HFFc6 (cell line): ENCODE data around the gene KIF18B. TPM values are rescaled to one million over a fixed set of nuclear protein-coding genes. Genes with fewer than 3 reads are reported as not detected.

Experiments
- DNase-seq: peaks from one replicate; pipeline ENCODE4 v3.0.0-alpha.2; 2018
- H3K27ac Mint-ChIP-seq: 2 replicates; pipeline ENCODE4 v1.8.0; 2020; ENCODE audit warnings: mild to moderate bottlenecking, mixed read lengths
- H3K27me3 Mint-ChIP-seq: 2 replicates; pipeline ENCODE4 v1.8.0; 2021; ENCODE audit warnings: mild to moderate bottlenecking, moderate library complexity, mixed read lengths; ENCODE audit not compliant: insufficient read depth
- H3K36me3 Mint-ChIP-seq: 2 replicates; pipeline ENCODE4 v1.8.0; 2021; ENCODE audit warnings: low read depth, mixed read lengths
- H3K4me1 Mint-ChIP-seq: 2 replicates; pipeline ENCODE4 v1.8.0; 2020; ENCODE audit warnings: low read depth, mixed read lengths
- H3K4me3 Mint-ChIP-seq: 2 replicates; pipeline ENCODE4 v1.8.0; 2020; ENCODE audit warnings: mild to moderate bottlenecking, moderate library complexity, mixed read lengths
- H3K9me3 Mint-ChIP-seq: 2 replicates; pipeline ENCODE4 v1.8.0; 2020; ENCODE audit warnings: mild to moderate bottlenecking, mixed read lengths
- long read RNA-seq: library from polyadenylated mRNA; unstranded; transcript quantifications from one replicate; pipeline ENCODE4 v2.0.0, GENCODE V29; 2019
- total RNA-seq, 6 experiments: library from RNA; stranded (reverse); fragmentation: NEBNext Ultra II Directional; extraction: Animal tissue kit (Norgen Biotek cat#: 25700); gene quantifications; 2 replicates in 1 of 6; 3 replicates in 5 of 6; pipeline ENCODE4 v1.2.3, GENCODE V29; 2021
- TF ChIP-seq, protein P1 (sequence below): fragments of 200-600 bp; sonication (generic); IDR thresholded peaks from 2 replicates; pipeline ENCODE4 v1.5.0; 2021; ENCODE audit warnings: antibody characterized with exemption, mild to moderate bottlenecking

KIF18B gene
- total RNA-seq = 10 to 100 TPM; 11.4 to 25.6 (median 24.1) TPM
- long read RNA-seq, partial matches to known transcripts = 1 of 3 reads
- long read RNA-seq, other reads (novel, unspliced or antisense) = 2 of 3 reads

DNA sequence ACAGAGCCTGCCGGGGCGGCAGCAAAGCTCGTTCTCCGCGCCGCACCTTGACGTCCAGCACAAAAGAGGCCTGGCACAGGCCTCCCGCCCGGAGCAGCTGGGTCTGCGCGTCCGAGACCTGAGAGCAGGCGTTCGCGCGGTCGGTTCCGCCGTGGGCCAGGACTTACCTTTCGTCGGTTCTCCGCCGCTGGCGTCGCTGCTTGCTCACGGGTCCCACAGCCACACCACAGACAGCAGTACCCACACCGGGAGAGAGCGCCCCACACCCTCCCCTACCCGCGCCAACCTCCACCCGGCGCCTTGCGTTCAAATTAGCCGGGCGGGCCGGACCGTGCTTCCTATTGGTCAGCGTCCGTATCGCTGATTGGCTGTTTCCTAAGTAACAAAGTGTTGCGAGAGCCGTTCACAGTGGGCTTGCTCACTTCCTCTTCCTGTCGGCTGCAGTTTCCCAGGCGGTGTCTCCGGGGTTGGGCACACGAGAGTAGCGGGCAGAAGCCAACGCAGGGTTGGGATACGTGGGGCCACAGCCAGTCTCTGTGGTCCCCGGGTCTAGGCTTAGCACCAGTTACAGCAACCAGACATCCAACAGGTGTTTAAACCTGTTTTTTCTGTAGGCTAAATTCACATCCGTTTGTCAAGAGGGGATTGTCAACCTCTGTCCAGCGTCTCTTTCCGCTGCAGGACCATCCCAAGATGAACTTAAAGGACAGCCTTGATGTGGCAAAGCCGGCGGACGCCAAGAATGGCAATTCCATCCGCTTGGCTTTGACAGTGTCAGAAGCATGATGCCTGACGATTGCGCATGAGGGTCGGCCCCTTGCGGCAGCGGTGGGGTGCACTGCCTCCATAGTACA is at the start of gene KIF18B:
Gene KIF18B, minus strand, starts transcription at position 313 of the 854 bp plus-strand sequence. CDS start 11,429 bp downstream, outside the sequence.
- Mint-ChIP-seq H3K27ac (peak within 1 kb of the TSS; percentile 94), H3K36me3 (peaks cover 16% of the 10 kb centered on the region; the same call in 1 of the 2 replicates), H3K27me3 (peaks cover 10% of the 10 kb centered on the region), H3K9me3 (no peaks in the 10 kb centered on the region), H3K4me1 (peaks cover 37% of the 10 kb centered on the region), H3K4me3 (peak within 1 kb of the TSS; percentile 94)
- TF ChIP-seq, protein P1, sequence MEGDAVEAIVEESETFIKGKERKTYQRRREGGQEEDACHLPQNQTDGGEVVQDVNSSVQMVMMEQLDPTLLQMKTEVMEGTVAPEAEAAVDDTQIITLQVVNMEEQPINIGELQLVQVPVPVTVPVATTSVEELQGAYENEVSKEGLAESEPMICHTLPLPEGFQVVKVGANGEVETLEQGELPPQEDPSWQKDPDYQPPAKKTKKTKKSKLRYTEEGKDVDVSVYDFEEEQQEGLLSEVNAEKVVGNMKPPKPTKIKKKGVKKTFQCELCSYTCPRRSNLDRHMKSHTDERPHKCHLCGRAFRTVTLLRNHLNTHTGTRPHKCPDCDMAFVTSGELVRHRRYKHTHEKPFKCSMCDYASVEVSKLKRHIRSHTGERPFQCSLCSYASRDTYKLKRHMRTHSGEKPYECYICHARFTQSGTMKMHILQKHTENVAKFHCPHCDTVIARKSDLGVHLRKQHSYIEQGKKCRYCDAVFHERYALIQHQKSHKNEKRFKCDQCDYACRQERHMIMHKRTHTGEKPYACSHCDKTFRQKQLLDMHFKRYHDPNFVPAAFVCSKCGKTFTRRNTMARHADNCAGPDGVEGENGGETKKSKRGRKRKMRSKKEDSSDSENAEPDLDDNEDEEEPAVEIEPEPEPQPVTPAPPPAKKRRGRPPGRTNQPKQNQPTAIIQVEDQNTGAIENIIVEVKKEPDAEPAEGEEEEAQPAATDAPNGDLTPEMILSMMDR = 0 out of 2 replicates have a peak, but pooled peaks have one; percentile 8
- peak; percentile 90 for DNase-seq

DNA sequence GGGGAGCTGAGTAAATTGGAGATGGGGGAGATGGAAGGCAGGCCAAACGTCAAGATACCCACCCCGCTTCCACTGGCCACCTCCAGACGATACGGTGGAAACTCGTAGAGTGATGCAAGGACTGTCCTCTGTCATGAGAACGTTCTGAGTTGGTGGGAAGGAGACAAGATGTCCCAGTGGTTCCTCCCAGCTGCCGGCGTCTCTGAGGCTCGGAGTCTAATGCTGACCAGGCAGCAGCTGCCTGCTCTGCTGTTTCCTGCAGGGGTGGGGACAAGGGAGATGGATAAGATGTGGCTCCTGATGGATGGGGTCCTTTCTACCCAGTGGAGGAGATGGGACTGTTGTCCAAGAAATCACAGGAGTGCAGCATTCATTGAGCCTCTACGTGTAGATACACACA is 48.7 kb upstream of the KIF18B start:
- no peak for DNase-seq
- H3K27me3 Mint-ChIP-seq = peaks cover 27% of the 10 kb centered on the region
- TF ChIP-seq, protein P1 = no peak
- H3K36me3 Mint-ChIP-seq = no peaks in the 10 kb centered on the region
- H3K4me1 Mint-ChIP-seq = no peaks in the 10 kb centered on the region
- H3K4me3 Mint-ChIP-seq = no peak overlapping the region
- no peak overlapping the region for H3K27ac Mint-ChIP-seq
- H3K9me3 Mint-ChIP-seq = peaks cover 9% of the 10 kb centered on the region

DNA sequence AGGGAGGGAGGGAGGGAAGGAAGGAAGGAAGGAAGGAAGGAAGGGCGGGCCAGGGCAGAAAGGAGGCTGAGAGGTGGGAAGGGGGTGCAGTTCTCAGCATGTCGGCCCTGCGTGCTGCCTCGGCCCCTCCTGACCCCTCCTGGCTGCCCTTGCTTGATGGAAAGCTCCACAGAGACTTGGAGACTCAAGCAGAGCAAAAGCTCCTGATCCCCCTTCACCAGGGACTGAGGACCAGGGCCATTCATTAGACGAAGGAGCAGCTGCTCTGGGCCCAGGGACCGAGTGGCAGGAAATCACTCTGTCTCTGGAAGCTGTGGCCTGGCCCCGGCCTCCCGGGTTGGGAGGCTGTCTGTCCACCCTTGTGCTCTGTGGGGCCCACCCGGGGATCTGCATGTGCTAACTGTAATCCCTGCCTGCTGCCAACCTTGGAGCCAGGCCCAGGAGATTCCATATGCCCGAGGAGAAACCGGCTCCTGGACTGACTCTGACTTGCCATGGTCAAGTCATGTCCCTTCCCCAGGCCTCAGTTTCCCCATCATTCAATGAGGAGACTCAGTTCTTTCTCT is 47.9 kb upstream of the KIF18B start:
- DNase-seq = no peak
- H3K27me3 Mint-ChIP-seq = peaks cover 29% of the 10 kb centered on the region
- no peaks in the 10 kb centered on the region for H3K4me1 Mint-ChIP-seq
- peaks cover 9% of the 10 kb centered on the region for H3K9me3 Mint-ChIP-seq
- H3K27ac Mint-ChIP-seq = no peak overlapping the region
- TF ChIP-seq, protein P1 = no peak
- no peaks in the 10 kb centered on the region for H3K36me3 Mint-ChIP-seq
- H3K4me3 Mint-ChIP-seq = no peak overlapping the region

DNA sequence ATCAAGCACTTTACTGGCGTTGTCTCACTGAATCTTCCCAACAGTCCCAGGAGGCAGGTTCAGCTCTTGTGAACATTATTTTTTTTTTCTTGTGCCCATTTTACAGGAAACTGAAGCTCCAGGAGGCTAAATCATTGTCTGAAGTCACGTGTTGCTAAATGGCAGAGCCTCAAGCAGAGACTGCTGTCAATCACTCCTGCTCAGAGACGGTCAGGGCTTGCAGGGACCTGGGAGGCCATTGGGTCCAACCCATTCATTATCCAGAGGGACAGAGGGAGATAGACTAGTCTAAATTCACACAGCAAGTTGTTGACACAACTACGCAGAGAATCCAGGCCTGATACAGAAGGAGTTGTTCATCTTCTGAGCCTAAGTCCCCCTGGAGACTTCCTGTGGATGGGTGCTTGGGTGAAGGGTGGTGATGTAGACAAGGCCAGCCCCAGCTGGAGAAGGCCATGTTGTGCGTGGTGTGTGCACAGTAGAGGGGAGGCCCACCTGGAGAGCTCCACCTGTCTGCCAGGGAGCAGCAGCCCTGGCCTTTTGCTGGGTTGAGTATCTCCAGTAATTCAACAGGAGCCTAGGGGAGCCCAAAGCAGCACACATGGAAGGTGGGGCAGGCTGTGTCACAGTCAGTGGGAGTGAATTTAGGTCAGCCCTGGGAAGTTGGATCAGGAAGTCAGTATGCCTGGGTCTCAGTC is 44.8 kb upstream of the KIF18B start:
- no peak overlapping the region for H3K4me3 Mint-ChIP-seq
- peaks cover 41% of the 10 kb centered on the region for H3K27me3 Mint-ChIP-seq
- no peaks in the 10 kb centered on the region for H3K9me3 Mint-ChIP-seq
- TF ChIP-seq, protein P1 = no peak
- DNase-seq = no peak
- H3K36me3 Mint-ChIP-seq = no peaks in the 10 kb centered on the region
- H3K4me1 Mint-ChIP-seq = no peaks in the 10 kb centered on the region
- H3K27ac Mint-ChIP-seq = no peak overlapping the region

DNA sequence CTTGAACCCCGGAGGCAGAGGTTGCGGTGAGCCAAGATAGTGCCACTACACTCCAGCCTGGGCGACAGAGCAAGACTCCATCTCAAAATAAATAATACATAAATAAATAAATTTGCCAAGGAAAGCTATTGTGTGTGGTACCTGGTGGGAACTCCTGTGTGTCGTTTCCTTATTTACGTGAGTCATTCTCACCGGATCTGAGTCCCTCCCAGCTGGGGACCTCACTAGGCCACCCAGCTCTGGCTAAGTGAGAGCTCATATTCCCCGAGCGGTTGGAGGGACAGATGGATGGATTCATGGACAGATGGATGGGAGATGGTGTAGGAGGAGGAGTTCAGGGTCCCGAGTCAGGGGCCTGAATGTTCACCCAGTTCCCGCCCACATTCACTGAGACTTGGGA is 43.4 kb upstream of the KIF18B start:
- TF ChIP-seq, protein P1 = no peak
- no peaks in the 10 kb centered on the region for H3K36me3 Mint-ChIP-seq
- DNase-seq = no peak
- no peaks in the 10 kb centered on the region for H3K9me3 Mint-ChIP-seq
- peaks cover 37% of the 10 kb centered on the region for H3K27me3 Mint-ChIP-seq
- no peak overlapping the region for H3K27ac Mint-ChIP-seq
- no peak overlapping the region for H3K4me3 Mint-ChIP-seq
- H3K4me1 Mint-ChIP-seq = no peaks in the 10 kb centered on the region
